Natural killer cell (primary cell): ENCODE data around the gene MISP. TPM values are rescaled to one million over a fixed set of nuclear protein-coding genes. Genes with fewer than 3 reads are reported as not detected.

Source experiments
- ATAC-seq, 3 donors: fragments of 150-1000 bp in 2 of 3; fragments of 200-7000 bp in 1 of 3; cut with Tn5 transposase; 1 replicate in 1 of 3; 2 replicates in 2 of 3; pipeline ENCODE4 v1.10.0; 2021; ENCODE audit warnings: mild to moderate bottlenecking in 2 of 3, moderate library complexity in 2 of 3
- DNase-seq, 2 donors: peaks; one replicate each; pipeline versions ENCODE4 v3.0.0 to v3.0.0-alpha.2; 2013 to 2021; ENCODE audit warnings: mixed read lengths in 1 of 2
- H3K27ac ChIP-seq: one replicate; pipeline ENCODE4 v1.5.1; 2013; ENCODE audit warnings: mild to moderate bottlenecking, low read length
- H3K27me3 ChIP-seq: one replicate; pipeline ENCODE4 v1.6.1; 2013; ENCODE audit warnings: low read length; ENCODE audit not compliant: control insufficient read depth, insufficient read depth
- H3K36me3 ChIP-seq: one replicate; pipeline ENCODE4 v1.6.1; 2013; ENCODE audit warnings: low read length; ENCODE audit not compliant: control insufficient read depth, insufficient read depth
- H3K4me1 ChIP-seq: one replicate; pipeline ENCODE4 v1.6.1; 2013; ENCODE audit warnings: low read length; ENCODE audit not compliant: control insufficient read depth, insufficient read depth
- H3K4me3 ChIP-seq: one replicate; pipeline ENCODE4 v1.5.1; 2013; ENCODE audit warnings: low read length
- H3K9me3 ChIP-seq: one replicate; pipeline ENCODE4 v1.6.1; 2013; ENCODE audit warnings: low read length; ENCODE audit not compliant: control insufficient read depth, insufficient read depth
- H3K27ac Mint-ChIP-seq, 2 donors: one replicate each; pipeline ENCODE4 v1.8.0; 2022; ENCODE audit warnings: mild to moderate bottlenecking in 2 of 2, mixed read lengths in 2 of 2, moderate library complexity in 1 of 2
- H3K27me3 Mint-ChIP-seq, 2 donors: one replicate each; pipeline ENCODE4 v1.8.0; 2022; ENCODE audit warnings: low read depth in 2 of 2, mixed read lengths in 2 of 2
- H3K36me3 Mint-ChIP-seq: one replicate; pipeline ENCODE4 v1.8.0; 2022; ENCODE audit warnings: mixed read lengths
- H3K4me1 Mint-ChIP-seq, 2 donors: one replicate each; pipeline ENCODE4 v1.8.0; 2022; ENCODE audit warnings: mixed read lengths in 2 of 2
- H3K4me3 Mint-ChIP-seq: one replicate; pipeline ENCODE4 v1.8.0; 2022; ENCODE audit warnings: mild to moderate bottlenecking, moderate library complexity, mixed read lengths
- H3K9me3 Mint-ChIP-seq, 2 donors: one replicate each; pipeline ENCODE4 v1.8.0; 2022; ENCODE audit warnings: mixed read lengths in 2 of 2
- WGBS: methylation state at CpG from one replicate; pipeline ENCODE4 v1.1.7; 2013; ENCODE audit warnings: missing lambda C conversion rate; ENCODE audit not compliant: insufficient coverage; 5-methylcytosine and 5-hydroxymethylcytosine counted together
- intact Hi-C: fragments of 100-400 bp; cut with micrococcal nuclease; formaldehyde crosslinking; loops from one replicate; pipeline ENCODE4 v1.14.2; 2022
- total RNA-seq, 4 donors: library from RNA; stranded (reverse); fragments of 120-200 nt in 1 of 4; gene quantifications; one replicate each; pipeline versions ENCODE4 v1.2.3 to v1.2.4, GENCODE V29; 2013 to 2022
- TF ChIP-seq, protein P1 (sequence below): fragments of 200-600 bp; IDR thresholded peaks from one replicate; pipeline ENCODE4 v1.8.0; 2022; ENCODE audit warnings: antibody characterized with exemption

The MISP gene
- total RNA-seq, 3 donors from 2014 or later (not counting 1 experiment from before 2014, with no cell fraction given) = not detected

DNA sequence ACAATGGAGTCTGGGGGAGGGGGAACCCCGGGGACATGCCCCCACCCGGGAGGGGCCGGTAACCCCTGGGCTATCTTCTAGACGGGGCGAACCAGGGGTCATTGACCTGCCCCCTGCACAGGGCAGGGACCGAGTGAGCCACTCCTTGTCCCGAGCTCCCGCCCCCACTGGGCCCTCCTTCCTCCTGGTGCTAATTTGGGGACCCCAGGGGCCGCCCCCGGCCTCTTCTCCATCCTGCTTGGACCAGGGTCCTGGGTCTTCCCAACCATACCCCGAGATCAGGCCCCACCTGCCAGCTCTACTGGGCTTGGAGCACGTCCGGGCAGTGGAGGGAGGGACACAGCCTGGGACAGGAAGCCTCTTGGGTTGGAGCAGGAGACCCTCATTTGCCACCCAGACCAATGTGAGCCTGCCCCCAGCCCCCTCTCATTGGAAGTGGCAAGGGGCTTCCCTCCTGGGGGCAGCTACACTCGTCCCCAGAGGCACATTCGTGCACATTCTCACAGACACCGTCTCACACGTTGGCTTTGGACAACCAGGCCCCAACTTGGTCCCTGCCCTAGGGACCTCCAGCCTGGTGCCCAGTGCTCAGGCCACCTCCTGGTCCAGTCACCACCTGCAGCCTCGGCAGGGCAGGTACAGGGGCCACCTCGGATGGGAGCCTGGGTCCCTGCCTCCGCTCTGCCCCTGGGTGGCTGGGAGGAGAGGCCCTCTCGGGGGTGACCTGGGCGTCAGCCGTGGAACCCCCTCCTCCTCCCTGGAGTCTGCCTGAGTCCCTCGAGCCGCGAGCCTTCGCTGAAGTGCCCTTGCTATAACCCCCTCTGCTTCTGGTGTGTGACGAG lies 3.3 kb upstream of the MISP start:
- H3K27ac ChIP-seq = no peak overlapping the region
- intact Hi-C loops = no loop called here
- H3K27ac Mint-ChIP-seq = no peak overlapping the region
- H3K27me3 Mint-ChIP-seq = no peaks in the 10 kb centered on the region
- peaks cover 9% of the 10 kb centered on the region for H3K9me3 ChIP-seq
- no peaks in the 10 kb centered on the region for H3K27me3 ChIP-seq
- no peaks in the 10 kb centered on the region for H3K36me3 ChIP-seq
- 97% methylated on average over 28 of the region's 28 CpGs for WGBS
- TF ChIP-seq, protein P1, sequence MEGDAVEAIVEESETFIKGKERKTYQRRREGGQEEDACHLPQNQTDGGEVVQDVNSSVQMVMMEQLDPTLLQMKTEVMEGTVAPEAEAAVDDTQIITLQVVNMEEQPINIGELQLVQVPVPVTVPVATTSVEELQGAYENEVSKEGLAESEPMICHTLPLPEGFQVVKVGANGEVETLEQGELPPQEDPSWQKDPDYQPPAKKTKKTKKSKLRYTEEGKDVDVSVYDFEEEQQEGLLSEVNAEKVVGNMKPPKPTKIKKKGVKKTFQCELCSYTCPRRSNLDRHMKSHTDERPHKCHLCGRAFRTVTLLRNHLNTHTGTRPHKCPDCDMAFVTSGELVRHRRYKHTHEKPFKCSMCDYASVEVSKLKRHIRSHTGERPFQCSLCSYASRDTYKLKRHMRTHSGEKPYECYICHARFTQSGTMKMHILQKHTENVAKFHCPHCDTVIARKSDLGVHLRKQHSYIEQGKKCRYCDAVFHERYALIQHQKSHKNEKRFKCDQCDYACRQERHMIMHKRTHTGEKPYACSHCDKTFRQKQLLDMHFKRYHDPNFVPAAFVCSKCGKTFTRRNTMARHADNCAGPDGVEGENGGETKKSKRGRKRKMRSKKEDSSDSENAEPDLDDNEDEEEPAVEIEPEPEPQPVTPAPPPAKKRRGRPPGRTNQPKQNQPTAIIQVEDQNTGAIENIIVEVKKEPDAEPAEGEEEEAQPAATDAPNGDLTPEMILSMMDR = no peak
- H3K4me1 ChIP-seq = no peaks in the 10 kb centered on the region
- no peaks in the 10 kb centered on the region for H3K36me3 Mint-ChIP-seq
- ATAC-seq (no peak), DNase-seq (no peak)
- no peak overlapping the region for H3K4me3 Mint-ChIP-seq
- H3K4me3 ChIP-seq = no peak overlapping the region
- H3K9me3 Mint-ChIP-seq = no peaks in the 10 kb centered on the region
- H3K4me1 Mint-ChIP-seq = no peaks in the 10 kb centered on the region

DNA sequence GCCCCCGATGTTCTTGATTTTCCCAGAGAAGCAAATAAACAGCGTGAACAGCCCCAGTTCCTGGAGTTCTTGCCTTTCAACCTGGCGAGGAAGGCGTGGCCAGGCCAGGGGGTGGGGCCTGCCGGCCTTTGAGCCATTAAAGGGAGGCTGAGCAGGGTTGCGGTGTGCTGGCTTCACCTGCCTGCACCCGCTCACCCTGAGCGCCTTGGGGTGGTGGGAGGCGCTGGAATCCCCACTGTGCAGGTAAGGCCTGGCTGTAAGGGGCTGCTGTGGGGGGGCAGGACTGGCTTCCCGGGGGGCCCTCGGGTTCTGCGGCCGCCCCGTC lies 2.7 kb upstream of the MISP start:
- TF ChIP-seq, protein P1 = no peak
- no peak overlapping the region for H3K4me3 Mint-ChIP-seq
- no peak overlapping the region for H3K27ac ChIP-seq
- ATAC-seq (no peak), DNase-seq (no peak)
- H3K36me3 Mint-ChIP-seq = no peaks in the 10 kb centered on the region
- H3K4me1 ChIP-seq = no peaks in the 10 kb centered on the region
- H3K27me3 ChIP-seq = no peaks in the 10 kb centered on the region
- H3K27ac Mint-ChIP-seq = no peak overlapping the region
- no peaks in the 10 kb centered on the region for H3K4me1 Mint-ChIP-seq
- H3K9me3 Mint-ChIP-seq = no peaks in the 10 kb centered on the region
- WGBS = 95% methylated on average over 14 of the region's 14 CpGs
- no peaks in the 10 kb centered on the region for H3K27me3 Mint-ChIP-seq
- peaks cover 9% of the 10 kb centered on the region for H3K9me3 ChIP-seq
- H3K36me3 ChIP-seq = no peaks in the 10 kb centered on the region
- intact Hi-C loops = no loop called here
- H3K4me3 ChIP-seq = no peak overlapping the region

DNA sequence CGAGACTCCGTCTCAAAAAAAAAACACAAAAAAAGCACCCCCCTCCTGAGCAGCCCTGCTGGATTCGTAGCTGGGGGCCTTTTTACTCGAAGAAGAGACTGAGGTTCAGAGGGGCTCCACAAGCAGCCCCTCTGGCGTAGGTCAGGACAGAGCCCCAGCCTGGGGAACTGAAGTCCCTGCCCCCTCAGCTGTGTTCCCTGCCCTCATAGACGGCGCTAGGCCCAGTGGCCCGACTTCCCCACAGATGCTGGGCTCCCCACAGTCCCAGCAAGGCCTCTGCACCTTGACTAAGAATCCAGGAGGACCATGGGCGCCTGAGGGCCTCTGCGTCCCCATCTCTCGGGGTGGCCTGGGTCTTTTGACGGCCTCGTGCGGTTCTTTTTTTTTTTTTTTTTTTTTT lies 1.1 kb upstream of the MISP start:
- ATAC-seq = no peak

More for the DNA sequence above, 1.1 kb upstream of the MISP start:
- H3K9me3 ChIP-seq = peaks cover 9% of the 10 kb centered on the region
- intact Hi-C loops = no loop called here
- Mint-ChIP-seq H3K36me3 (no peaks in the 10 kb centered on the region), H3K27ac (no peak overlapping the region), H3K27me3 (no peaks in the 10 kb centered on the region), H3K4me3 (no peak overlapping the region), H3K9me3 (no peaks in the 10 kb centered on the region), H3K4me1 (no peaks in the 10 kb centered on the region)
- no peak overlapping the region for H3K27ac ChIP-seq
- H3K36me3 ChIP-seq = no peaks in the 10 kb centered on the region
- DNase-seq = no peak
- H3K4me3 ChIP-seq = no peak overlapping the region
- H3K27me3 ChIP-seq = no peaks in the 10 kb centered on the region
- H3K4me1 ChIP-seq = no peaks in the 10 kb centered on the region
- WGBS = 88% methylated on average over 13 of the region's 14 CpGs
- TF ChIP-seq, protein P1 = no peak
